ENCODE data around the gene TCF20.

Gene TCF20

GRCh38 chr22:42296381-42296853, 26.0 kb upstream of the TCF20 start:
- TF ChIP-seq TSHZ2 (CRISPR knock-in tag; IDR thresholded peaks at IDR 0.05): 0 out of 2 replicates have a peak, but pooled peaks have one; percentile 25
- TF ChIP-seq TOX (CRISPR knock-in tag; IDR thresholded peaks at IDR 0.05; ENCODE audit: borderline replicate concordance): no peak

GRCh38 chr22:42294034-42294985, 23.9 kb upstream of the TCF20 start:
- ATAC-seq: peak; percentile 58
- TF ChIP-seq TOX (CRISPR knock-in tag; IDR thresholded peaks at IDR 0.05; ENCODE audit: borderline replicate concordance): no peak
- no peak for TF ChIP-seq PPARA (CRISPR knock-in tag; IDR thresholded peaks at IDR 0.05; ENCODE audit: borderline replicate concordance)
- TF ChIP-seq ZFP30 (CRISPR knock-in tag; IDR thresholded peaks at IDR 0.05): no peak
- TF ChIP-seq ZNF70 (CRISPR knock-in tag; IDR thresholded peaks at IDR 0.05): no peak
- TF ChIP-seq CSRNP3 (CRISPR knock-in tag; IDR thresholded peaks at IDR 0.05): no peak
- TF ChIP-seq ARNTL (CRISPR knock-in tag; IDR thresholded peaks at IDR 0.05; ENCODE audit: borderline replicate concordance, low read depth): no peak

More at GRCh38 chr22:42296381-42296853, 26.0 kb upstream of the TCF20 start:
- peak; percentile 73 for ATAC-seq

- ATAC-seq: no peak
These were observed 22.5 kb upstream of the TCF20 start for GRCh38 chr22:42292732-42293520.

More at GRCh38 chr22:42292732-42293520, 22.5 kb upstream of the TCF20 start:
- TF ChIP-seq POU6F1 (CRISPR knock-in tag; IDR thresholded peaks at IDR 0.05; ENCODE audit: borderline replicate concordance, low read depth) (no peak), ARNTL (CRISPR knock-in tag; IDR thresholded peaks at IDR 0.05; ENCODE audit: borderline replicate concordance, low read depth) (no peak), ZNF8 (CRISPR knock-in tag; IDR thresholded peaks at IDR 0.05) (no peak), CSRNP3 (CRISPR knock-in tag; IDR thresholded peaks at IDR 0.05) (no peak), ZFP3 (CRISPR knock-in tag; IDR thresholded peaks at IDR 0.05) (no peak), ZNF565 (CRISPR knock-in tag; conservative IDR thresholded peaks at IDR 0.05; ENCODE audit: low read depth) (no peak), CSDC2 (CRISPR knock-in tag; IDR thresholded peaks at IDR 0.05) (no peak), ZNF70 (CRISPR knock-in tag; IDR thresholded peaks at IDR 0.05) (no peak), CREB5 (CRISPR knock-in tag; IDR thresholded peaks at IDR 0.05; ENCODE audit: low read depth) (no peak), OSR1 (CRISPR knock-in tag; IDR thresholded peaks at IDR 0.05) (no peak), TSHZ2 (CRISPR knock-in tag; IDR thresholded peaks at IDR 0.05) (no peak), PPARA (CRISPR knock-in tag; IDR thresholded peaks at IDR 0.05; ENCODE audit: borderline replicate concordance) (no peak), TOX (CRISPR knock-in tag; IDR thresholded peaks at IDR 0.05; ENCODE audit: borderline replicate concordance) (no peak), ZFP30 (CRISPR knock-in tag; IDR thresholded peaks at IDR 0.05) (no peak), ESRRG (CRISPR knock-in tag; IDR thresholded peaks at IDR 0.05) (no peak), ISL1 (CRISPR knock-in tag; IDR thresholded peaks at IDR 0.05) (no peak), PATZ1 (CRISPR knock-in tag; IDR thresholded peaks at IDR 0.05; ENCODE audit: borderline replicate concordance) (no peak), BACH2 (CRISPR knock-in tag; IDR thresholded peaks at IDR 0.05; ENCODE audit: borderline replicate concordance) (no peak), GLIS3 (CRISPR knock-in tag; IDR thresholded peaks at IDR 0.05) (no peak)
